HepG2 (cell line): ENCODE results near the gene SNRNP200. TPM values are rescaled to one million over a fixed set of nuclear protein-coding genes. Genes with fewer than 3 reads are reported as not detected.
A peak's percentile ranks its signal among the peaks of the same experiment; 100 is the strongest.

Source experiments
- AGO2 ChIP-seq: fragments of 200-400 bp; formaldehyde crosslinking; optimal IDR thresholded peaks from 2 replicates; pipeline ENCODE3; 2017; ENCODE audit warnings: mild to moderate bottlenecking, low read depth, low read length, moderate library complexity
- ATF1 ChIP-seq: IDR thresholded peaks from 2 replicates; pipeline ENCODE4 v1.6.1; 2016; ENCODE audit warnings: mild to moderate bottlenecking, control low read depth
- CREB1 ChIP-seq, 2 experiments: fragments of 450-650 bp in 1 of 2; IDR thresholded peaks; 2 replicates each; pipeline ENCODE4 v1.6.1; 2016 to 2017; ENCODE audit warnings: control low read depth in 1 of 2, mild to moderate bottlenecking in 1 of 2, missing compliant biosample characterization in 1 of 2, missing genetic modification characterization in 1 of 2
- HOXA9 ChIP-seq: sonication (generic); formaldehyde crosslinking; IDR thresholded peaks from 2 replicates; pipeline ENCODE4 v1.8.1; 2022; ENCODE audit warnings: missing genetic modification reagents, mild to moderate bottlenecking, moderate library complexity, borderline replicate concordance
- IRF1 ChIP-seq: sonication (generic); formaldehyde crosslinking; IDR thresholded peaks from 2 replicates; pipeline ENCODE4 v1.4.0; 2020; ENCODE audit warnings: low read depth, mild to moderate bottlenecking, missing genetic modification reagents
- JARID2 ChIP-seq: sonication (generic); formaldehyde crosslinking; IDR thresholded peaks from 2 replicates; pipeline ENCODE4 v1.8.1; 2023; ENCODE audit warnings: missing genetic modification reagents, inconsistent platforms; ENCODE audit not compliant: insufficient replicate concordance
- MAFF ChIP-seq: IDR thresholded peaks from 2 replicates; pipeline ENCODE4 v1.6.1; 2011; ENCODE audit warnings: low read depth, low read length, improper control_type of control experiment
- NFE2 ChIP-seq: sonication (generic); formaldehyde crosslinking; IDR thresholded peaks from 2 replicates; pipeline ENCODE4 v1.4.0; 2020; ENCODE audit warnings: missing genetic modification reagents
- RAD51 ChIP-seq: fragments of 450-650 bp; IDR thresholded peaks from 2 replicates; pipeline ENCODE4 v1.6.1; 2016; ENCODE audit warnings: borderline replicate concordance
- RBM39 ChIP-seq: fragments of 200-400 bp; formaldehyde crosslinking; IDR thresholded peaks from one replicate; pipeline ENCODE4 v1.6.1; 2018; ENCODE audit warnings: antibody characterized with exemption, mild to moderate bottlenecking, low read depth, low read length; ENCODE audit not compliant: poor library complexity, severe bottlenecking
- SOX5 ChIP-seq: IDR thresholded peaks from 2 replicates; pipeline ENCODE4 v1.6.1; 2016; ENCODE audit warnings: borderline replicate concordance
- THAP8 ChIP-seq: sonication (generic); formaldehyde crosslinking; IDR thresholded peaks from 2 replicates; pipeline ENCODE4 v1.5.1; 2020; ENCODE audit warnings: missing genetic modification reagents, mild to moderate bottlenecking, borderline replicate concordance
- YY1 ChIP-seq: IDR thresholded peaks from 2 replicates; pipeline ENCODE4 v1.6.1; 2011; ENCODE audit warnings: low read length, low read depth, moderate library complexity, mild to moderate bottlenecking; ENCODE audit not compliant: insufficient read depth, insufficient replicate concordance
- ZBTB33 ChIP-seq: sonication (generic); formaldehyde crosslinking; IDR thresholded peaks from 2 replicates; pipeline ENCODE4 v1.4.0; 2020; ENCODE audit warnings: missing genetic modification reagents
- ZBTB46 ChIP-seq: sonication (generic); formaldehyde crosslinking; IDR thresholded peaks from 2 replicates; pipeline ENCODE4 v1.4.0; 2020; ENCODE audit warnings: mild to moderate bottlenecking, missing genetic modification reagents, borderline replicate concordance
- ZGPAT ChIP-seq: IDR thresholded peaks from 2 replicates; pipeline ENCODE4 v1.6.1; 2016; ENCODE audit warnings: mild to moderate bottlenecking
- ZNF12 ChIP-seq: sonication (generic); formaldehyde crosslinking; IDR thresholded peaks from 2 replicates; pipeline ENCODE4 v1.5.0; 2020; ENCODE audit warnings: missing genetic modification reagents
- ZNF343 ChIP-seq: sonication (generic); formaldehyde crosslinking; IDR thresholded peaks from 2 replicates; pipeline ENCODE4 v1.4.0; 2020; ENCODE audit warnings: mild to moderate bottlenecking, missing genetic modification reagents
- ZNF510 ChIP-seq: sonication (generic); formaldehyde crosslinking; IDR thresholded peaks from 2 replicates; pipeline ENCODE4 v1.4.0; 2020; ENCODE audit warnings: low read depth, mild to moderate bottlenecking, missing genetic modification reagents
- ZNF678 ChIP-seq: sonication (generic); formaldehyde crosslinking; IDR thresholded peaks from 2 replicates; pipeline ENCODE4 v1.4.0; 2020; ENCODE audit warnings: mild to moderate bottlenecking, missing genetic modification reagents
- ZNF775 ChIP-seq: sonication (generic); formaldehyde crosslinking; IDR thresholded peaks from 2 replicates; pipeline ENCODE4 v1.4.0; 2020; ENCODE audit warnings: missing genetic modification reagents, mild to moderate bottlenecking, moderate library complexity, borderline replicate concordance
- polyA plus RNA-seq, 8 experiments: library from polyadenylated mRNA; depleted of rRNA in 3 of 8; stranded (reverse) in 7 of 8; unstranded in 1 of 8; fragments of >200 nt; fragmentation: Illumina TruSeq in 4 of 8; extraction: Trizol in 4 of 8; gene quantifications; 2 replicates each; pipeline versions ENCODE4 v1.2.1 to v1.2.3, GENCODE V29; 2011 to 2016; ENCODE audit warnings: low read depth in 4 of 8, missing spikeins in 1 of 8, mixed read lengths in 1 of 8; ENCODE audit not compliant: insufficient read depth in 1 of 8
- total RNA-seq, 5 experiments: library from RNA; depleted of rRNA; stranded (reverse); fragments of >200 nt; fragmentation: Illumina TruSeq; extraction: Trizol; gene quantifications; 2 replicates each; pipeline ENCODE4 v1.2.3, GENCODE V29; 2016; ENCODE audit warnings: low read depth in 1 of 5

Gene SNRNP200
- total and polyA plus RNA-seq, 2 of the 13 experiments (the other 11 are each of a cell fraction or from before 2014, with no cell fraction given) = 99.0 to 232 TPM

- TF ChIP-seq HOXA9 (CRISPR knock-in tag) = peak; percentile 56; the same call in 1 of the 2 replicates
- no peak for TF ChIP-seq SOX5 (CRISPR knock-in tag)
- TF ChIP-seq ZNF12 (CRISPR knock-in tag) = no peak
- no peak for TF ChIP-seq THAP8
- TF ChIP-seq ZBTB46 (CRISPR knock-in tag) = 0 out of 2 replicates have a peak, but pooled peaks have one; percentile 17
- no peak for TF ChIP-seq CREB1 (IDR thresholded peaks at IDR 0.05)
- no peak for TF ChIP-seq CREB1 (CRISPR knock-in tag; IDR thresholded peaks at IDR 0.05)
- no peak for TF ChIP-seq NFE2 (CRISPR knock-in tag)
- TF ChIP-seq ZGPAT (CRISPR knock-in tag) = no peak
- 0 out of 2 replicates have a peak, but pooled peaks have one; percentile 14 for TF ChIP-seq ZNF510 (CRISPR knock-in tag)
- no peak for TF ChIP-seq MAFF
- no peak for TF ChIP-seq JARID2 (CRISPR knock-in tag)
- peak; percentile 15 for TF ChIP-seq AGO2
- TF ChIP-seq ATF1 (CRISPR knock-in tag) = no peak
- no peak for TF ChIP-seq RAD51
- TF ChIP-seq ZNF678 (CRISPR knock-in tag) = peak; percentile 8; the same call in 1 of the 2 replicates
- TF ChIP-seq ZBTB33 (CRISPR knock-in tag) = no peak
- no peak for TF ChIP-seq ZNF775 (CRISPR knock-in tag)
- TF ChIP-seq IRF1 (CRISPR knock-in tag) = 0 out of 2 replicates have a peak, but pooled peaks have one; percentile 4
- TF ChIP-seq YY1 = no peak
- no peak for TF ChIP-seq RBM39
- no peak for TF ChIP-seq ZNF343
Measured at GRCh38 chr2:96265349-96265839, 40.0 kb downstream of the SNRNP200 start (continued).
